ENCODE data around the gene LHFPL2. TPM values are rescaled to one million over a fixed set of nuclear protein-coding genes. Genes with fewer than 3 reads are reported as not detected.
A peak's percentile ranks its signal among the peaks of the same experiment; 100 is the strongest.
"Not testable (repeated sequence)": the region's sequence is repeated elsewhere in the genome, so short reads cannot be mapped to it uniquely, and the experiment has no call there.

The LHFPL2 gene
- 40.0 and 56.3 TPM in 2 replicates for total RNA-seq

DNA sequence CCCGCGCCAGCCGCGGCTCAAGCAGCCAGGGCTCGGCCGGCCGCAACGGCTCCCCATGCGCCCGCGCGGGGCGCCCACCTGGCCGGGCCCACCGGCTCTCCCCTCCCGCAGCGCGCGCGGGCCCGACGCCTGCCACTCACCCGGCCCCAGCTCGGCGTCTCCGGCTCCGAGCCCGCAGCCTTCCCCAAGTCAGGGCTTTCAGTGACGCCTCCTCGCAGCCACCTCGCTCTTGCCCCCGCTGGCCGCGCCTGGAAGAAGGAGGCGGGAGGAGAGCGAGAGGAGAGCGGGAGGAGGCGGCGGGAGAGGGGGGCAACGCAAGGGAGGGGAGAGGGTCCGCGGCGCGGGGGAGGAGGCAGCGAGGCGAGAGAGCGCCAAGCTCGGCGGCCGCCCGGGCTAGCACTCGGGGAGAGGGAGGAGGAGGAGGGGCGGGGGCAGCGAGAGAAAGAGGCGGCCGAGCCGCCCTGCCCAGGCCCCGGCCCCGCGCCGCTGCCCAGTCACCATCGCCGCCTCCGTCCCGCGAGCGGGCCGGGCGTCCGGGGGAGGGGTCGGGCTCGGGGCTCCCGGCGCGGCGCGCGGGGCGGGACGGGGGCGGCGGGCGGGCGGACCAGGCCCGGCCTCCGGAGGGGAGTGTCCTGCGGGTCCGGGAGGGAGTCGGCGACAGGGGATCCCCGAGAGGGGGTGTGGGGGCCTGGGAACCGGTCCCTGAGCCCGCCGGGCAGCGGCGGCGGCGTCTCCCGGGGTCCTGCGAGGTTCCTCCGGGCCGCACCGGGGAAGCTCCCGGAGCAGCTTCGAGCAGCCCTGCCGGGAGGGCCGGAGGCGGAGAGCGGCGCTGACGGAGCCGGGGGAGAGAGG, at the start of gene LHFPL2:
Gene LHFPL2, minus strand, starts transcription at position 414 of the 852 bp plus-strand sequence. CDS start 138,559 bp downstream, outside the sequence.
- peak; percentile 47 for DNase-seq (ENCODE audit: low read depth, low spot score)

- DNase-seq (ENCODE audit: low read depth, low spot score): no peak
Observed at GRCh38 chr5:78696637-78697036, 48.1 kb upstream of the LHFPL2 start.

DNA sequence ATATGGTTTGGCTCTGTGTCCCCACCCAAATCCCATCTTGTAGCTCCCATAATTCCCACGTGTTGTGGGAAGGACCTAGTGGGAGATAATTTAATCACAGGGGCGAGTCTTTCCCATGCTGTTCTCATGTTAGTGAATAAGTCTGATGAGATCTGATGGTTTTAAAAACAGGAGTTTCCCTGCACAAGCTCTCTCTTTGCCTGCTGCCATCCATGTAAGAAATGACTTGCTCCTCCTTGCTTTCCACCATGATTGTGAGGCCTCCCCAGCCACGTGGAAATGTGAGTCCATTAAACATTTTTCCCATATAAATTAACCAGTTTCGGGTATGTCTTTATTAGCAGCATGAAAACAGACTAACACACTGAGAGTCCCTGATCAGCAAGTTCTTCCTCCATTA, 47.5 kb upstream of the LHFPL2 start:
- DNase-seq (ENCODE audit: low read depth, low spot score): not testable (repeated sequence)

DNA sequence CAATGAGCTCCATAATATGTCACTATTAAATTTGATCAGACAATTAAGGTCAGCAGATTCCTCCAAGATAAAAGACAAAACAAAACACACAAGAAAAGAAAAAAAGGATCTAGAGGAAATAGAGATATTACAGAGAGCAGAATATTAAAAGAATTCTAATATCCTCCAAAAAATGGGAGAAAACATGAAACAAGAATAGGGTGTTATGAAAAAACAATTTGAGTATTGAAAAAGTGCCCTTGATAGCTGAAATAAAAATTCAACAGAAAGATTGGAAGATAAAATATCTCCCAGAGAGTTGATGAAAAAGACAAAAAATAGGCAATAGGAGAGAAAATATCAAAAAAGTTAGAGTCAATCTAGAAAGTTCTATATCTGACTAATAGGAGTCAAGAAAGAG, 44.8 kb upstream of the LHFPL2 start:
- DNase-seq (ENCODE audit: low read depth, low spot score): no peak

DNA sequence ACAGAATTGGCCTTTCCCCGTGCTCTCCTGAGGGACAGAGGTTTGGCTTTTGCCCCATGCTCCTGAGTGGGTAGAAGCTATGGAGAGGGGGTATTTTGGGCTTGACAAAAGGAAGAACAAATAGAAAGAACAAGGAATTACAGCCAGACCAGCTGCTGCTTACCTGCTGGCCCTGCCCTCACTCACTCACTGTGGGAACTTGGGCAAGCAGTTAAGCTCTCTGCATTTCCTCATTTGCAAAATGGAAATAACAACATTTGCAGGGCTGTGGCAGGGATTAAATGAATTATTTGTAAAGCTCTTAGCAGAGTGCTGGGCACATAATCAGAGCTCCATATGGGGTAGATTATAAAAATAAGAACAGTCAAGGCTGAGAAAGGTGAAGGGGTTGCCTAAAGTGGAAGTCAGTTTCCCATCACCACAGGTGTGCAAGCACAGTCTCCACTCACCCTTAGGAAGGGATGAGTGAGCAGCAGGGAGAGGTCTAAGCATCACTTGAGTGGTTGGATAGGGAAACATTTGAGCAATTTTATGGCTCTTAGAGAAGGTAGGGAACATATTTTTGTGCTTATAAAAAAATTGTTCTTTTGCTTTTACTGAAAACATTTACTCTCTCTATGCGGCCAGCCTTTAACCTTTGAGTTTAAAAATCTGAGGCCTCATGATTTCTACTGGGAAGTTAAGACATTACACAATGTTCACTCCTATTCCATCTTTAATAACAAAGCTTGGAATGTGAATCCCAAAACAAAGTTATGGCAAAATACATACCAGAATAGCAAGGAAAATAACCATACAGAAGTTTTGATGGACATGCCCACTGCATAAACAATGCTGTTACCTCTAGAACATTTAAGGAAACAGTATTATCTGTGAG, 42.8 kb upstream of the LHFPL2 start:
- DNase-seq (ENCODE audit: low read depth, low spot score): no peak

DNA sequence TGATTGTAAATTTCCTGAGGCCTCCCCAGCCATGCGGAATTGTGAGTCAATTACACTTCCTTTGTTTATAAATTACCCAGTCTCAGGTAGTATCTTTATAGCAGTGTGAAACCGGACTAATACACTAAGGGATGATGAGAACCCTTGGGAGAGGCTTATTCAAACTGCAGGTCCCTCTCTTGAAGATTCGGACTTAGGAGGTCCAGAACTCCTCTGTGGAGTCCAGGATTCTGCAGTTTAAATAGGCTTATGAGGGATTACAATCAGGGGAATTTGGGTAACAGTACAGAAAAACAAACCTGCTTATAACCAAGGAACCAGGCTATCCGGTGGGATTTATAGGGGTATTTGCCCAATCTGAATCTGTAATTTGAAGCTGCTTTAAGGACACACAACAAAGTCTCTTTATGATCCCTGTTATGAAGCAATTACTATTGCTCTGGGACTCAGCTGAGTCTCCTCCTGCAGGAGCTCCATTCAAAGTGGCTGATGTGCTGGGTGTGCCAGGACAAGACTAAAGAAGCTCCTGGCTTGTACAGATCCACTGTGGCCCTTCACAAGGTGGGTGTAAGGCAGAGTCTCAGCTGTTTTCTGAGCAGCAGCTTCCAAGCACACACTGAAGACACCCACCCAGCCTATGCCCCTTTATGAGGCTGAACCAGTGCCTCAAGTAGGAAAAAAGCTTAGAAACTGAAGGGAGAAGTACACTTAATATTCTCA, 41.8 kb upstream of the LHFPL2 start:
- DNase-seq (ENCODE audit: low read depth, low spot score): no peak

DNA sequence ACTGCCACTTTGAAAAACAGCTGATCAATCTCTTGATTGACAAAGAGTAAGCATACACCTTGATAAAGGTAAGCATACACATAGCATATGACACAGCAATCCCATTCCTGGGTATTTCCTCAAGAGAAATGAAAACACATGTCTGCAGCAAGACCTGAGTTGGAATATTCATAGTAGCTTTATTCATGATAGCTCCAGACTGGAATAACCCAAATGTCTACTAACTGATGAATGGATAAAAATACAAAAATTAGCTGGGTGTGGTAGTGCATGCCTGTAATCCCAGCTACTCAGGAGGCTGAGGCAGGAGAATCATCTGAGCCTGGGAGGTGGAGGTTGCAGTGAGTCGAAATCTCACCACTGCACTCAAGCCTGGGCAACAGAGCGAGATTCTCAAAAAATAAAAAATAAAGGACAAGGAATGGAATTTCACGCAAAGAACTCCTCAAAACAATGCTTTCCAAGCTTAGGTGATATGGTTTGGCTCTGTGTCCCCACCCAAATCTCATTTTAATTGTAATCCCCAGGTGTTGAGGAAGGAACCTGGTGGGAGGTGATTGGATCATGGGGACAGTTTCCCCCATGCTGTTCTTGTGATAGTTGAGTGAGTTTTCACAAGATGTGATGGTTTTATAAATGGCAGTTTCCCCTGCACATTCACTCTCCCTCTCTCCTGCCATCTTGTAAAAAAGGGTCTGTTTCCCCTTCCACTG, 41.1 kb upstream of the LHFPL2 start:
- DNase-seq (ENCODE audit: low read depth, low spot score): no peak

- DNase-seq (ENCODE audit: low read depth, low spot score): not testable (repeated sequence)
Observed at GRCh38 chr5:78687514-78687913, 38.9 kb upstream of the LHFPL2 start.

GRCh38 chr5:78683905-78684304, 35.3 kb upstream of the LHFPL2 start:
- DNase-seq (ENCODE audit: low read depth, low spot score): not testable (repeated sequence)

- DNase-seq (ENCODE audit: low read depth, low spot score): no peak
Observed at GRCh38 chr5:78679905-78680304, 31.3 kb upstream of the LHFPL2 start.

DNA sequence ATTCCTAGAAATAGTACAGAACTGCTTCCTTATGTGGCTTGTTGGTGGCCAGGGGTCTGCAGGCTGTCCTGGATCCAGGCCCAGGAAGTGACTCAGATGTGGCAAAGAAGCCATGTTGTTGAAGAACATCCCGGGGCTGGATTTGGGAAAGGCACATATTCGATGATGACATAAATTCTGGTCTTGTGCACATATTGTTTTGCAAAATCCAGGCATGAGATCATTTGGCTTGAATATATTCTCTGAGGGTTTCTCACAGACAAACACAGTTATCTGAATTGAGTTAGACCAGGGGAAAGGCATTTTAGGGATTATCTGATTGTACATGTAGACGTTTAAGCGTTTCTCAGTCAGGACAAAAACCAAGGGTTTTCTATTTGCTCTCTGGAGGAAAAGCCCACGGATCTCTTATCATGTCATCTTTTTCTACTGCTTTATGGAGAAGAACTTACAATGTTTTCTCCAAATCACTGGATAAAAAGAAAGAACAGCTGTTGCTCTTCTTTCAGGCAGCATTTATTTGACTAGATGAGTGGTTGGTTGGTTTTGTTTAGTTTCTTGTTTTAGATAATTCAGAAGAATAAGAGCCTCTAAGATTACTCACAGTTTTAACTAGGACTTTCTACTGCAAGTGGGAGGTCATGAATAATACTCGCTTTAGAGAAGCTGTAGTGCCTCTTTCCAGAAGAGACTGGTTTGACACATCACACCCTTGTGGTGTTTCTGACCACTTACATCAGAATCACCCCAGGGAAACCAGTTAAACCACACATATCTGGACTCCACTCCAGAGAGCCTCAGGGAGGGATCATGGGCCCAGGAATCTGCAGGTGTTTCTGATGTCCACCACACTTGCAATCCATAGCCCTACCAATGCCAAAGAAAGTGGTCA, 29.5 kb upstream of the LHFPL2 start:
- no peak for DNase-seq (ENCODE audit: low read depth, low spot score)

DNA sequence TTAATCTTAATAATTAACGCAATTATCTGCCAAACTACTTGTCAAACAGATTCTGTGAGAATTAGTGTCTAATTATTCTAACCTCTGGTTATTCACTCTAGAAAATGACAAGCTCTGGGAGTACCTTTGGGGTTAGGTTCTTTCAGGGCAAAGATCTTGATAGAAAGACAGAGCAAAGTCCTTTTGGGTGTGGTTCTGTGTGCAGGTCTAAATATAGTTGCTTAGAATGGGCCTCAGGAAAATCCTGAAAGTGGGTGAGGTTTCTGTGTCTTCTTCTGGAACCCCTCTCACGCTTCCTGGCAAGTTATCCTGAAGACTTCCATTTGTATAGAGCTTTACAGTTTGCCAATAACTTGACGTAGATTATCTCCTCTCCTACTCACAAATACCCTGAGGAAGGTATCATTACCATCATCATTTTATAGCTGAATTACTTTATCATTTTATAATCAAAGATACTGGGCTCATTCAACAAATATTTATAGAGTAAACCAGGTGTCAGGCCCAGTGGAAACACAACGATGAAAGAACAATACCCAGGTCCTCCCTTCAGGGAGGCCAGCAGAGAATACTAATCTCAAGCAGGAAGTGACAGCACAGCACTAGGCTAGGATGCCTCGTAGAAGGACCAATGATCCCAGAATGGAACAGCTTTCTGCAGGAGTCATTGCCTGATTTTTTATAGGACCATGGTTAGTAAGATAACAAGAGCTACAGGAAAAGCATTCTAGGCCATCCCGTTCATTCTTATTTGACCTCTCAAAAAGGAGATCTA, 27.6 kb upstream of the LHFPL2 start:
- DNase-seq (ENCODE audit: low read depth, low spot score): no peak

DNA sequence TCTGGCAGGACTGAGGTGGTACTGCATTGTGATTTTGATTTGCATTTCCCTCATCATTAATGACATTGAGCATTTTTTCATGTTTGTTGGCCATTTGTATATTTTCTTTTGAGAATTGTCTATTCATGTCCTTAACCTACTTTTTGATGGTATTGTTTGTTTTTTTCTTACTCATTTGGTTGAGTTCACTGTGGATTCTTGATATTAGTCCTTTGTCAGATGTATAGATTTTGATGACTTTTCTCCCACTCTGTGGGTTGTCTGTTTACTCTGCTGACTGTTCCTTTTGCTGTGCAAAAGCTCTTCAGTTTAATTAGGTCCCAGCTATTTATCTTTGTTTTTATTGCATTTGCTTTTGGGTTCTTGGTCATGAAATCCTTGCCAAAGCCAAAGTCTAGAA, 25.3 kb upstream of the LHFPL2 start:
- DNase-seq (ENCODE audit: low read depth, low spot score): not testable (repeated sequence)

DNA sequence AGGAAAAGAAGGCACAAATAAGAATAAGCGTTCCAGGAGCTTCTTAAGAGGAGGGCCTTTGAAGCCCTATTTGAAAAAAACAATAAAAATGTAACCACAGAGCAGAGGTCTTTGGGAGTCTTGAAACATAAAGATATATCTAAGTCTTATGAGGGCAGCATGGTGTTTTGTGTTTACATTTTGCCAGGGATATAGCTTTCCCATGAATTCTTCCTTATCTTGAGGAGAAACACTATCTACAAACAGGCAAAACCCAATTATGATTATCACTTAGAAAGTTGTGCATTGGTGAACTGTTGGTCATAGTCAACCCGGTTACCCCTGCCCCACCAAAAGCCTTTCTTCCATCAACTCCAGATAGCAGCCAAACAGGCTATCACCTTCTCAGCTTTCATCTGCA, 23.6 kb upstream of the LHFPL2 start:
- DNase-seq (ENCODE audit: low read depth, low spot score): no peak

- DNase-seq (ENCODE audit: low read depth, low spot score): no peak
Observed at GRCh38 chr5:78671609-78672008, 23.0 kb upstream of the LHFPL2 start.

GRCh38 chr5:78670701-78671269, 22.2 kb upstream of the LHFPL2 start:
- no peak for DNase-seq (ENCODE audit: low read depth, low spot score)

GRCh38 chr5:78669331-78669730, 20.8 kb upstream of the LHFPL2 start:
- DNase-seq (ENCODE audit: low read depth, low spot score): no peak

- no peak for DNase-seq (ENCODE audit: low read depth, low spot score)
Observed at GRCh38 chr5:78667461-78668103, 19.0 kb upstream of the LHFPL2 start.
